ENCODE measurements around the gene NFIX. TPM values are rescaled to one million over a fixed set of nuclear protein-coding genes. Genes with fewer than 3 reads are reported as not detected.

Gene NFIX
- total and polyA plus RNA-seq, 9 of the 15 experiments (the other 6 are each of a cell fraction or from before 2014, with no cell fraction given), result 0.28 to 26.8 (median 5.4) TPM

GRCh38 chr19:12945479-12946091 lies 49.7 kb upstream of the NFIX start, which contains the start of gene RAD23A (continued):
- TF ChIP-seq NR2C2 (CRISPR knock-in tag; IDR thresholded peaks at IDR 0.05) (peak; percentile 98), NR2C2 (tag; IDR thresholded peaks at IDR 0.05) (peak; percentile 99), STAG1 (CRISPR knock-in tag; IDR thresholded peaks at IDR 0.05; ENCODE audit: borderline replicate concordance) (no peak), ZNF3 (CRISPR knock-in tag; IDR thresholded peaks at IDR 0.05) (no peak), FIP1L1 (IDR thresholded peaks at IDR 0.05; ENCODE audit: low read depth, low read length, poor library complexity, severe bottlenecking) (peak; percentile 99), ELF1 (tag; IDR thresholded peaks at IDR 0.05) (peak; percentile 95), SMARCA4 (IDR thresholded peaks at IDR 0.05) (no peak), RB1 (IDR thresholded peaks at IDR 0.05; ENCODE audit: low read depth) (peak; percentile 98), ZNF212 (CRISPR knock-in tag; IDR thresholded peaks at IDR 0.05) (no peak; the same call in 1 of the 2 replicates), HNRNPLL (IDR thresholded peaks at IDR 0.05; ENCODE audit: low read depth, low read length, poor library complexity, severe bottlenecking) (no peak), MED1 (CRISPR knock-in tag; IDR thresholded peaks at IDR 0.05; ENCODE audit: borderline replicate concordance) (no peak), ZNF408 (CRISPR knock-in tag; IDR thresholded peaks at IDR 0.05; ENCODE audit: low read depth) (no peak), SAFB (IDR thresholded peaks at IDR 0.05; ENCODE audit: borderline replicate concordance, low read depth, low read length) (no peak), DEAF1 (CRISPR knock-in tag; IDR thresholded peaks at IDR 0.05) (no peak), NEUROD1 (IDR thresholded peaks at IDR 0.05; ENCODE audit: borderline replicate concordance, low read depth, low read length, partially characterized antibody) (peak; percentile 64), ETS2 (tag; IDR thresholded peaks at IDR 0.05; ENCODE audit: borderline replicate concordance, poor library complexity, severe bottlenecking) (no peak), BHLHE40 (IDR thresholded peaks at IDR 0.05; ENCODE audit: low read length) (peak; percentile 100), RCOR1 (IDR thresholded peaks at IDR 0.05; ENCODE audit: borderline replicate concordance in 1 of 2, low read depth in 2 of 2, low read length in 2 of 2) (0 out of 4 replicates have a peak, but pooled peaks of 1 of the 2 experiments have one; percentile 4), ZNF280B (CRISPR knock-in tag; IDR thresholded peaks at IDR 0.05) (no peak), FUS (optimal IDR thresholded peaks at IDR 0.05; ENCODE audit: low read depth, low read length) (peak; percentile 95), HMG20A (CRISPR knock-in tag; conservative IDR thresholded peaks at IDR 0.05) (no peak), ZNF583 (CRISPR knock-in tag; IDR thresholded peaks at IDR 0.05) (peak; percentile 85), ZNF445 (CRISPR knock-in tag; IDR thresholded peaks at IDR 0.05; ENCODE audit: low read depth) (no peak; the same call in 1 of the 2 replicates), HOXB6 (CRISPR knock-in tag; IDR thresholded peaks at IDR 0.05; ENCODE audit: borderline replicate concordance) (no peak), RBBP5 (IDR thresholded peaks at IDR 0.05; ENCODE audit: borderline replicate concordance, insufficient read depth, low read length, poor library complexity, severe bottlenecking) (no peak), BRD4 (IDR thresholded peaks at IDR 0.05) (no peak), RNF2 (IDR thresholded peaks at IDR 0.05) (no peak), ZBTB7A (IDR thresholded peaks at IDR 0.05; ENCODE audit: borderline replicate concordance, control insufficient read depth, low read depth, low read length) (no peak)
